ENCODE measurements around the gene OSBPL7. TPM values are rescaled to one million over a fixed set of nuclear protein-coding genes. Genes with fewer than 3 reads are reported as not detected.

Gene OSBPL7
- total and polyA plus RNA-seq, 2 of the 13 experiments (the other 11 are each of a cell fraction or from before 2014, with no cell fraction given): 4.7 to 6.6 TPM

DNA sequence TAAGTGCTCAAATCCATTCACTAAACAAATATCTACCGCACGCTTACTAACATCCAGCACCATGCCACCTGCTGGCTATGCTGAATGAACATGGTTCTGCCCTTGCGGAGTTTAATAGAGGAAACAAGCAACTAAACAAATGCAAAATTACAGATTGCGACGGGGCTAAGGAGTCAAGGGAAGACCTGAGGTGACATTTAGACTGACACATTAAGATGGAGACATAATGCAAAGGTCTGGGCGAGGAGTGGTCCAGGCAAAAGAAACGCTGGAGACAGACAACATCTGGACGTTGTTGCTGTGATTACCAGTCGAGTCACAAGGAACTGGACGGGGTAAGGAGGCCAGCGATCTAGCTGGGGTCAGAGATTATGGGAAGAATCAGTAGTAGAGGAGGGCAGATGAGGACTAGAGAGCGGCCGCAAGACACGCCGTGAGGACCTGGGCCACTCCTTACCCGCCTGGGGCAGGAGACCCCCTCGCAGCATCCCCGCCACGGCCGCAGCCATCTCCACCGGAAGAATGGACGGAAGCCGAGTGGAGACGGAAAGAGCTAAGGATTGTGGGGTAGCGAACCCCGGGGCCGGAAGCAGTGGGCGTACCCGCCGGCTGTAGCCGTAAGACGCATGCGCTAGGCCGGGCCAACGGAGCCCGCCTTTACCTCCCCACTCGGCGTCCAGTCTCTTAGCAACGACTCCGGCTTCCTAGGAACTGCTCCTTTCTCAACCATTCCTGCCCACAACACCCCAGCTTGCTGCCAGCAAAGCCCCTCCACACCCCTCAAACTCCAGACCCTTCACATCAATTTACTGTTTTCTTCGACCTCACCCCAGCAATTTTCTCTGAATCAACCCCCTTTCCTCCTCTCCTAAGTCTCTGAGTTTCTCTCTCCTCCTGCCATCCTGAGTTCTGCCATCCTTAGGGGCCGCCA is 9.7 kb upstream of the OSBPL7 start, which contains the start of the genes LRRC46 and MRPL10 (continued):
- TF ChIP-seq, protein P1, sequence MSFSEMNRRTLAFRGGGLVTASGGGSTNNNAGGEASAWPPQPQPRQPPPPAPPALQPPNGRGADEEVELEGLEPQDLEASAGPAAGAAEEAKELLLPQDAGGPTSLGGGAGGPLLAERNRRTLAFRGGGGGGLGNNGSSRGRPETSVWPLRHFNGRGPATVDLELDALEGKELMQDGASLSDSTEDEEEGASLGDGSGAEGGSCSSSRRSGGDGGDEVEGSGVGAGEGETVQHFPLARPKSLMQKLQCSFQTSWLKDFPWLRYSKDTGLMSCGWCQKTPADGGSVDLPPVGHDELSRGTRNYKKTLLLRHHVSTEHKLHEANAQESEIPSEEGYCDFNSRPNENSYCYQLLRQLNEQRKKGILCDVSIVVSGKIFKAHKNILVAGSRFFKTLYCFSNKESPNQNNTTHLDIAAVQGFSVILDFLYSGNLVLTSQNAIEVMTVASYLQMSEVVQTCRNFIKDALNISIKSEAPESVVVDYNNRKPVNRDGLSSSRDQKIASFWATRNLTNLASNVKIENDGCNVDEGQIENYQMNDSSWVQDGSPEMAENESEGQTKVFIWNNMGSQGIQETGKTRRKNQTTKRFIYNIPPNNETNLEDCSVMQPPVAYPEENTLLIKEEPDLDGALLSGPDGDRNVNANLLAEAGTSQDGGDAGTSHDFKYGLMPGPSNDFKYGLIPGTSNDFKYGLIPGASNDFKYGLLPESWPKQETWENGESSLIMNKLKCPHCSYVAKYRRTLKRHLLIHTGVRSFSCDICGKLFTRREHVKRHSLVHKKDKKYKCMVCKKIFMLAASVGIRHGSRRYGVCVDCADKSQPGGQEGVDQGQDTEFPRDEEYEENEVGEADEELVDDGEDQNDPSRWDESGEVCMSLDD (CRISPR knock-in tag; IDR thresholded peaks at IDR 0.05; ENCODE audit: borderline replicate concordance): no peak; the same call in 1 of the 2 replicates
- TF ChIP-seq, protein P2, sequence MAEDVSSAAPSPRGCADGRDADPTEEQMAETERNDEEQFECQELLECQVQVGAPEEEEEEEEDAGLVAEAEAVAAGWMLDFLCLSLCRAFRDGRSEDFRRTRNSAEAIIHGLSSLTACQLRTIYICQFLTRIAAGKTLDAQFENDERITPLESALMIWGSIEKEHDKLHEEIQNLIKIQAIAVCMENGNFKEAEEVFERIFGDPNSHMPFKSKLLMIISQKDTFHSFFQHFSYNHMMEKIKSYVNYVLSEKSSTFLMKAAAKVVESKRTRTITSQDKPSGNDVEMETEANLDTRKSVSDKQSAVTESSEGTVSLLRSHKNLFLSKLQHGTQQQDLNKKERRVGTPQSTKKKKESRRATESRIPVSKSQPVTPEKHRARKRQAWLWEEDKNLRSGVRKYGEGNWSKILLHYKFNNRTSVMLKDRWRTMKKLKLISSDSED (CRISPR knock-in tag; IDR thresholded peaks at IDR 0.05): no peak
- peak; percentile 55; the same call in 1 of the 2 replicates for TF ChIP-seq ZNF333 (CRISPR knock-in tag; IDR thresholded peaks at IDR 0.05; ENCODE audit: borderline replicate concordance)
- TF ChIP-seq NCOA2 (CRISPR knock-in tag; IDR thresholded peaks at IDR 0.05): peak; percentile 55; the same call in 1 of the 2 replicates
- no peak for TF ChIP-seq REXO4 (CRISPR knock-in tag; IDR thresholded peaks at IDR 0.05; ENCODE audit: borderline replicate concordance)
- TF ChIP-seq NFRKB (IDR thresholded peaks at IDR 0.05): no peak
- no peak for TF ChIP-seq HMGA1 (CRISPR knock-in tag; conservative IDR thresholded peaks at IDR 0.05)
- no peak for TF ChIP-seq ZC3H13 (CRISPR knock-in tag; IDR thresholded peaks at IDR 0.05)
- peak; percentile 87; the same call in 1 of the 2 replicates for TF ChIP-seq AHR (CRISPR knock-in tag; IDR thresholded peaks at IDR 0.05)
- TF ChIP-seq, protein P3, sequence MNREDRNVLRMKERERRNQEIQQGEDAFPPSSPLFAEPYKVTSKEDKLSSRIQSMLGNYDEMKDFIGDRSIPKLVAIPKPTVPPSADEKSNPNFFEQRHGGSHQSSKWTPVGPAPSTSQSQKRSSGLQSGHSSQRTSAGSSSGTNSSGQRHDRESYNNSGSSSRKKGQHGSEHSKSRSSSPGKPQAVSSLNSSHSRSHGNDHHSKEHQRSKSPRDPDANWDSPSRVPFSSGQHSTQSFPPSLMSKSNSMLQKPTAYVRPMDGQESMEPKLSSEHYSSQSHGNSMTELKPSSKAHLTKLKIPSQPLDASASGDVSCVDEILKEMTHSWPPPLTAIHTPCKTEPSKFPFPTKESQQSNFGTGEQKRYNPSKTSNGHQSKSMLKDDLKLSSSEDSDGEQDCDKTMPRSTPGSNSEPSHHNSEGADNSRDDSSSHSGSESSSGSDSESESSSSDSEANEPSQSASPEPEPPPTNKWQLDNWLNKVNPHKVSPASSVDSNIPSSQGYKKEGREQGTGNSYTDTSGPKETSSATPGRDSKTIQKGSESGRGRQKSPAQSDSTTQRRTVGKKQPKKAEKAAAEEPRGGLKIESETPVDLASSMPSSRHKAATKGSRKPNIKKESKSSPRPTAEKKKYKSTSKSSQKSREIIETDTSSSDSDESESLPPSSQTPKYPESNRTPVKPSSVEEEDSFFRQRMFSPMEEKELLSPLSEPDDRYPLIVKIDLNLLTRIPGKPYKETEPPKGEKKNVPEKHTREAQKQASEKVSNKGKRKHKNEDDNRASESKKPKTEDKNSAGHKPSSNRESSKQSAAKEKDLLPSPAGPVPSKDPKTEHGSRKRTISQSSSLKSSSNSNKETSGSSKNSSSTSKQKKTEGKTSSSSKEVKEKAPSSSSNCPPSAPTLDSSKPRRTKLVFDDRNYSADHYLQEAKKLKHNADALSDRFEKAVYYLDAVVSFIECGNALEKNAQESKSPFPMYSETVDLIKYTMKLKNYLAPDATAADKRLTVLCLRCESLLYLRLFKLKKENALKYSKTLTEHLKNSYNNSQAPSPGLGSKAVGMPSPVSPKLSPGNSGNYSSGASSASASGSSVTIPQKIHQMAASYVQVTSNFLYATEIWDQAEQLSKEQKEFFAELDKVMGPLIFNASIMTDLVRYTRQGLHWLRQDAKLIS (CRISPR knock-in tag; IDR thresholded peaks at IDR 0.05): no peak
- TF ChIP-seq SALL2 (CRISPR knock-in tag; IDR thresholded peaks at IDR 0.05): peak; percentile 74
- TF ChIP-seq, protein P4, sequence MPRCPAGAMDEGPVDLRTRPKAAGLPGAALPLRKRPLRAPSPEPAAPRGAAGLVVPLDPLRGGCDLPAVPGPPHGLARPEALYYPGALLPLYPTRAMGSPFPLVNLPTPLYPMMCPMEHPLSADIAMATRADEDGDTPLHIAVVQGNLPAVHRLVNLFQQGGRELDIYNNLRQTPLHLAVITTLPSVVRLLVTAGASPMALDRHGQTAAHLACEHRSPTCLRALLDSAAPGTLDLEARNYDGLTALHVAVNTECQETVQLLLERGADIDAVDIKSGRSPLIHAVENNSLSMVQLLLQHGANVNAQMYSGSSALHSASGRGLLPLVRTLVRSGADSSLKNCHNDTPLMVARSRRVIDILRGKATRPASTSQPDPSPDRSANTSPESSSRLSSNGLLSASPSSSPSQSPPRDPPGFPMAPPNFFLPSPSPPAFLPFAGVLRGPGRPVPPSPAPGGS (CRISPR knock-in tag; IDR thresholded peaks at IDR 0.05): peak; percentile 75
- TF ChIP-seq ZNF547 (CRISPR knock-in tag; IDR thresholded peaks at IDR 0.05): peak; percentile 95
- TF ChIP-seq PAF1 (CRISPR knock-in tag; IDR thresholded peaks at IDR 0.05): no peak
- no peak for TF ChIP-seq ZFP82 (CRISPR knock-in tag; IDR thresholded peaks at IDR 0.05; ENCODE audit: borderline replicate concordance)
- peak; percentile 86 for TF ChIP-seq ZNF121 (CRISPR knock-in tag; IDR thresholded peaks at IDR 0.05)
- TF ChIP-seq KLF15 (CRISPR knock-in tag; IDR thresholded peaks at IDR 0.05; ENCODE audit: borderline replicate concordance): peak; percentile 62; the same call in 1 of the 2 replicates
- peak; percentile 100 for TF ChIP-seq ETV5 (CRISPR knock-in tag; IDR thresholded peaks at IDR 0.05; ENCODE audit: borderline replicate concordance)
- TF ChIP-seq RARG (CRISPR knock-in tag; IDR thresholded peaks at IDR 0.05; ENCODE audit: low read depth): no peak
- no peak; the same call in 1 of the 2 replicates for TF ChIP-seq SOX5 (CRISPR knock-in tag; IDR thresholded peaks at IDR 0.05; ENCODE audit: borderline replicate concordance)

Measured in HepG2 (cell line).